HG02588 (cell line): Measurements from ENCODE around the gene FHOD3.
"Not testable (repeated sequence)": the region's sequence is repeated elsewhere in the genome, so short reads cannot be mapped to it uniquely, and the experiment has no call there.

ENCODE experiments used
- ATAC-seq: cut with Tn5 transposase; IDR thresholded peaks from one replicate; pipeline ENCODE4 v1.9.1; 2021; ENCODE audit warnings: mild to moderate bottlenecking, moderate library complexity; ENCODE audit not compliant: unreplicated experiment

FHOD3 gene

DNA sequence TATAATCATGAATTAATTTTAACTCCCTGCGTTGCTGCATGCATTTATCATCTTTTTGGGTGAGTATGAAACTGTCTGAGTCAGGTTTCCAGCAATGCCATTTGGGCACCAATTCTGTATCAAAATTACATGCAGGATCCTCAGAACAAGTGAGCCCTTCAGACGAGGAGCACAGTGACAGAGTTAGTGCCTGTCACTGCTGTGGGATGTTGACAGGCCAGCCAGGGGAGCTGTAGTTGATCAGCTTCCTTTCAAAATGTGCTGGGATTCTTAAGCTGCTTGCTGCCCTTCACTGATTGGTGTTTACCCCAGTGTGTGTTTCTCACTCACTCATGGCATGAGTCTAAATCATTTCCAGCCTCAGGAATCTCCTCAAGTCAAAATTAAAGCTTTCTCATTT is 422.1 kb downstream of the FHOD3 start:
- ATAC-seq, result no peak

DNA sequence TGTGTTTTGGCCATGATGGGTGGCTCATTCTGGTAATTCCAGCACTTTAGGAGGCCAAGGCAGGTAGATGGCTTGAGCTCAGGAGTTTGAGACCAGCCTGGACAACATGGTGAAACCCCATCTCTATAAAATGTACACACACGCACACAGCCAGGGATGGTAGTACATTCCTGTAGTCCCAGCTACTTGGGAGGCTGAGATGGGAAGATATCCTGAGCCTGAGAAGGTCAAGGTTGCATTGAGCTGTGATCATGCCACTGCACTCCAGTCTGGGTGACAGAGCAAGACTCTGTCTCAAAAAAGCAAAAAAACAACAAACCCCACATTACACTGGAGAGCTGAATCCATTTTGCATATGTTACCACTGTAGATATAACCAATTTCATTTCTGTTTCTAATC is 423.8 kb downstream of the FHOD3 start:
- ATAC-seq, result not testable (repeated sequence)

DNA sequence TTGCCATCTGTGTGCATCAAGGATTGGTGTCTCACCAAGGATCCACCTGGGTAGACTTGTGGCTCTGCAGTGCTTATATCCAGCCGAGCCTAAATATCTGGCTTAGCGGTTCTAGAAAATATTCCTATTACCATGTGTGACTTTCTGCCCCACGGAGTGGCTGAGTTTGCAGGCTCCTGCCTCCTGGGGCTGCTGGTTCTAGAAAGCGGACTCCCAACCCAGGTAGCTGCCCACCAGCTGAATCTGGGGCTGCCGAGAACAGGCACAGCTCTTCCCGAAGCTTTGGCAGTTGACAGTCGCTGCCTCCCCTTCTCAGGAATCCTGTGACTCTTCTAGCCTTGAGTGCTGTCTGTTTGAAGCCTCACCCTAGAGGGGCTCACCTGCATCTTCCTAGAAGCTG is 426.7 kb downstream of the FHOD3 start:
- ATAC-seq, result no peak

DNA sequence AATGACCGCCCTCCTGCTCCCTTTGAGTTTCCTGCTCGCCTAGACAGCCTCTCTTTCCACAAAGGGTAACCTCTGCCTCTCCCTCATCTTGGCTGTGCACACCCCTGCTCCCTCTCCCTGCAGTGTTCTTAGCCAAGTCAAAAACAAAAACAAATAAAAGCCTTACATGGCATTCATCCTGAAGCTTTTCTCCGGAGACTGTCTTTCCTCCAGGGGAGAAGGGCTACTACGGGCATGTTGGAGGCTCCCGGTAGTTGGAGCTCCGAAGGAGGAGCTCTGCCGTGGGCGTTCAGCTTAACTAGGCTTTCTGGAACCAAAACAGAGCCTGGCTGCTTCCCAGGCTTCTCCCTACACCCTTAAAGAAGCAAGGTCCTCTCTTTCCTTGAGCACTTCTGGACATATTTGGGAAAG is 427.1 kb downstream of the FHOD3 start:
- ATAC-seq, result no peak

DNA sequence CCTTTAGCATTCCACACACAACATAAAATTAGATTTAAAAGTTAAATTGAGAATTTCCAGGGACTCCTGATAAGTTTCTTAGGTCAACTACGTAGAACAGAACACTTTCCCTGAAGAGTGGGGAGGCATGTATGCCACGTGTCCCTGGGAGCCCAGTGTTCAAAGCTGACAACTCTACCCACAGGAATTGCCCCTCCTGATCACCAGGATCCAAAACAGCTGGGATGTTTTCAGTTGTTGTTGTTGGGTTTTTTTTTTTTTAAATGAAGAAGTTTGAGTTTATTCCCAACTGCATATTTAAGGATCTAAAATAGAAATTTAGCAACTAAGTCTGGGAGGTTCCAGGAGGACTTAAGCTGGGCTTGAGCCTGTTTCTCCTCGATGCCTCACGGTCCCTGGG is 430.8 kb downstream of the FHOD3 start:
- no peak for ATAC-seq

DNA sequence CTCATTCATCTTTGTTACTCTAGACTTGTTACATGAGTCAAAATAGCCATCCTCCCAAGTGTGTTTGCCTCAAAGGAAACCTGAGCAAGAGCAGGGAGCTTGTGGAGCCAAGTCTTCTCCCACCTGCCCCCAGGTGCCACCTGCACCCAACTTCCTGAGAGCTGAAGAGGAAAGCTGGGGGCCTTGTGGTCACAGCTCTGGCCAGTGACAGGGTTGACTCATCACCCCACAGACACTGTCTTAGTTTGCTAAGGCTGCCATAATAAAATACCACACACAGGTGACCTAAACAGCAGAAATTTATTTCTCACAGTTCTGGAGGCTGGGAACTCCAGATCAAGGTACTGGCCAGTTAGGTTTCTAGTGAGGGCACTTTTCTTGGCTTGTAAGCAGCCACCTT is 431.7 kb downstream of the FHOD3 start:
- ATAC-seq, result no peak

DNA sequence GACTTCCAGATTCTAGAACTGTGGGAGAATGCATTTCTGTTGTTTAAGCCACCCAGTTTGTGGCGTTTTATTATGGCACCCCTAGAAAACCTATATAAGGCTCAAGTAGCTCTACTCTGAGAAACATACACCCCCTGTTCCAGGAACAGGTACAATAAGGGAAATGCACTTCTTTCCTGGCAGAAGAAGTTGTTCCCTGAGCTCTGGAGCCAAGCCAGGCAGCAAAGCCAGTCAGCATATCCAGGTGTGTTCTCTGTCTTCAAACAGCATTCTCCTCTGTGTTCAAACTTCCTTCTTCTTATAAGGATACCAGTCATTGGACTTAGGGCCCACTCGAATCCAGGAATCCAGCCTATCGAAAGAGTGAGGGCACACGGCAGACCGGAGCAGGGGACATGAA is 434.8 kb downstream of the FHOD3 start:
- ATAC-seq, result no peak

DNA sequence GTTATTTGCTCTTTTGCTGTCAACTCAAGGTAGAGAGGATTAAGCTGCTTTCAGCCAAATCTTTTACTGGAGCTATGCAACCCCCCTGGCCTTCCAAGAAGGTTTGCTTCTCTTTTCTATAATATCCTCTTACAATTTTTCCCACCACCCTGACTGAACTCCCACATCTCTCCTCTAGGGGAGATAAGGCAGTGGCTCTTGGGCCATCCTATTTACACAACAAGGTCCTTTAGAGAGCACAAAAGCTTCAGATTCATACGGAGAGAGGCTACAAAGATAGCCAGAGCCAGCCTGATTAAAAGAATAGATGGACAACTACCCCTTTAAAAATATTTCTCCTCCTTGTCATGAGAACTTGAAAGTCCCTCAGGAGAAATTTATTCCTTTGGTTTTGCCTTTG is 435.6 kb downstream of the FHOD3 start:
- ATAC-seq, result no peak

DNA sequence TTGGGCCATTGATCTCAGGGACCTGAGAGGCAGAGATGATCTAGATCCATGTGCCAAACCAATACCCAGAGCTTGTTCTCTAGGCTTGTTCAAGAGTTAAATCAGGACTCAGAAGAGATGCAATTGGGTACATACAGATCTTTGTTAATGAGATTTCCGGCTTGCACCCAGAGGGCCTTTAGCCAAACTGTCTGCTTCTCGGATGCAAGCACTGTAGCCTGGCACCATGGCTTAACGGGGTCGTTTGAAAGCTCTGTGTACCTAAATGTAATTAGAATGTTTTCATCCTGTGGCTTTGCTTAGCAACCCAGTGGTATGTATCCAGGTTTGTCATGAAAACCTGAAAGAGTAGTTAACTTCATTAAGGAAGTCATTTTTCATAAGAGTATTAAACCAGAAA is 437.1 kb downstream of the FHOD3 start:
- no peak for ATAC-seq

DNA sequence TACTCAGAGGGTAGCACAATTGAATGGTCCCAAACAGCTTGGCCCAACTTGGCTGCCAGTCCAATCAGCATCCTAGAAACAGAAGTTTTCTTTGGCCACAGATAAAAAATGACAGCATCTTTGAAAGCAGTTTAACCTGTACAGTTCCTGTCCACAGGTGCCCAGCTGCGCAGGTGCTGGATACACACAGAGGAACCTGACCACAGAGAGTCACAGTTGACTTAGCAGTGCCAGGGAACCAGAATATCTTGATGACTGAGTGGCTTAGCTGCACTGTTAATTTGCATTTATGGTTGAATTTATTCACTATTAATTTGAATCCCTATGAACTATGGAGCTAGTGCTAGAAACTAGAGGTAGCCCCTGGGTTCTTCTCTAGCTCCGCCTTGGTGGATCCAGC is 437.6 kb downstream of the FHOD3 start:
- ATAC-seq, result no peak

DNA sequence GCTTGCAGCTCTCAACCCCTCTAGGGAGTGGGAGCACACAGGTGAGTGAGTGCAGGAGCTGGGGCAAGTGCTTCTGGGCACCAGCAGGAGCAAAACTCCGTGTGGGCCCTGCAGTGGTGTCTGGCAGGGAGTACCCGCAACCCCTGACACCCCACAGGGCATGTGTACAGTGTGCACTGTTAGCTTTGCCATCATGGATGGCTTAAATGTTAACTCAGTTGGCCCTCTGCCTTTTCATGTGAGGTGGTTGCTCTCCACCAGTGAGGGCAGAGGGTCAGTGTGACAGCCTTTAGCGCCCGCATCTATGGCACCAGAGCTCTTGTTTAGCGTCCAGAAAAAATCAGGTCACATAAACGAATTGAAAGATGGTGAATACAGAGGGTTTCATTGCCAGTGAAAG is 438.6 kb downstream of the FHOD3 start:
- no peak for ATAC-seq

DNA sequence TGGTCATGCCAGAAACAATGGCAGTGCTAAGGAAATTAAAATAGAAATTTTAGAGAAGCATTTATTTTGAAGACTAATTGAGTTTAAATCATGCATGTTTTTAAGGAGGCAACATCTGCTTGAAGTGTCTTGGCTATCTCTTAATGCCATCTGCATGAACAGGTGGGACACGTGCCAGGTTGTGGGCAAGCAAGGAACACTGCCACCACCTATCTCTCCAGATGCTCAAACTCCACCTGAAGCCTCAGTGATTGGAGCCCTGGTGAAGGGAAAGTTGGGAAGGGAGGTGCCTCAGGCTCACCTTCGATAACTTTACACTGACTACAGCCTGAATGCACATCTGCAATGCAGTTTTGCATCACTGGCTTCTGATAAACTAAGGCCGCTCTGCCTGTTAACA is 439.8 kb downstream of the FHOD3 start:
- ATAC-seq, result no peak

DNA sequence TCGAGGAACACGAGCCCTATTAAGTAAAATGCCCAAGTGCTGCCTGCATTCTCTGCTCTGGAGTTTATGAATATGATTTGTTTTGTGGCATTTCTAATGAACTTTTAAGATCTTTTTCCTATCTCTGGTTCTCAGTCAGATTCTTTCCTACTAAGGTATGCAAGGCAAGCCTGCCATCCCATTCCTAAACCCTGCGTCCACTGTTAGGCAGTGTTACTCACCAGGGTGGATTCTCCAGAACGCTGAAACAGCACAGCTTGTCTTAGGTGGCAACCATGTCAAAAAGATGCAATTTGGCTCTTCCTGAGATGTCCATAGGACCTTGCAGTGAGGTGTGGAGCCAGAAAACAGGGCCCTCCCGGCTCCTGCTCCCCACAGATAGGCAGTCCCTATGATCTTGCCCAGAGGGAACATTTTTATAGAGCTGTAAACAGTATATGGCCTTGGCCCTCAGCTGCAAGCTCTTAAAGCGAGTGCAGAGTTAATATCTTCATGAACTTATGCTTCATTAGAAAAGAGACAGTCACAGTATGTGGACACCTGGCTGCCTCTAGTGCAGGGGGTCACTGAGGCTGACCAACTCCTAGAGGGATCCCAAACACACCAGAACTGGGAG is 446.9 kb downstream of the FHOD3 start:
- ATAC-seq, result no peak

DNA sequence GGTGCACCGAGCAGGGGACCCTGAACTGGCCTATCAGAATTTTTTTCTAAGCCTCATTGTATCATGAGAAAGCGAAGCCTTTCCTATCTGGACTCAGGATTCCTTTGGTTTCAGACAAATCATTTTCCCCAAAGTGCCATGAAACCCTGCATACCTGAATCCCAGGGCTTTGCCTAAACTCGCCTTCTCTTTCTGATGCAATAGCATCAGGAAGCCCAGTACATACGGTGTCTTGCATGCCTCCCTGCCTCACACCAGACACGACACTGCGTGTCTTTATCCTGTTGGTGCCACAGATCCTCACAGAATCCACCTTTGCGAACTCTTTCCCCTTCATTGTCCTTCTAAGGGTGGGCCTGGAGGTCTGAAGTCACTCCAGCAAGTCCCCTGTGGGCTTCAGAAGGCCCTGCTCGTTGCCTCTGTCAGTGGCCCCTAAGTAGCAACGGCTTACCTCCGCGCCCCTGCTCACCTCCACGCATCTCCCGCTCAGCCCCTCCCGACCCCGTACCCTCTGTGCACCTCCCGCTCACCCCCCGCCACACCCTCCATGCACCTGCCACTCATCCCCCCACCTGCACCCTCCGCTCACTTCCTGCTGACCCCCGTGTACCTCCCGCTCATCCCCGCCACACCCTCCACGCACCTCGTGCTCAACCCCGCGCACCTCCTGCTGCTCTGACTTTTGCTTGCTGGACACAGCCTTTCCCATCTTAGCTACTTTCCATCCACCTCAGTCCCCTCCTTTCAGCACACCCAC is 447.9 kb downstream of the FHOD3 start:
- ATAC-seq, result no peak

DNA sequence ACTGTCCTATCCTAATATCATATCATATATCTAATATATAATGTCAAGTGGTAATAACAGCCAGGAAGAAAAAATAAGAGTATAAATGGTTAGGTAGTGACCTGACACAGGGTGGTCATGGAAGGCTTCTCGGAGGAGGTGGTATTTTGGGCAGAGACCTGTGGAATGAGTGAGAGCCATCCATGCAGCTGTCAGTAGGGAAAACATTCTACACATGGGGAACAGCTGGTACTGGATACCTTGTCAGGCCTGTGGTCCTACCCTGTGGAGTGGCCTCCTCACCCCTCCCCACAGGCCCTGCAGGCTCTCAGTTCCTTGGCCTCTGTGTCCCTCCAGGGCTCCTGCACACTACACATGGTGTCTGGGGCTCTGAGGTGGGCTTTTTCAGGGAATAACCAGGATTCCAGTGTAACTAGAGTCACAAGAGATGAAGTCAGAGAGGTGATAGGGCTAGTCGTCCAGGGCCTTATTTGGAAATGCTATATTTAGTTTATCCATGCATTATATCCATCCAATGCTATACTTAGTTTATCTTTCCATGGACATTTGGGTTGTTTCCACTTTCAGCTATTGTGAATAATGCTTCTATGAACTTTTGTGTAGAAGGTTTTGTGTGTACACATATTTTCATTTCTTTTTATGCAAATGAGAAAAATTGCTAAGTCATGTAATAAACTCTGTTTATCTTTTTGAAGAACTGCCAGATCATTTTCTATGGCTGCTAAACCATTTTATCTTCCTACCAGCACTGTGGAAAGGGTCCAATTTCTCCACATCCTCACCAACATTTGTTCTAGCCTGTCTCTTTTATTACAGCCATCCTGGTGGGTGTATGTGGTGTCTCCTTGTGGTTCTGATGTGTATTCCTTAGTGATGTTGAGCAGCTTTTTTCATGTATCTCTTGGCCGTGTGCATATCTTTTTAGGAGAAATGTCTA is 455.7 kb downstream of the FHOD3 start:
- ATAC-seq, result no peak

DNA sequence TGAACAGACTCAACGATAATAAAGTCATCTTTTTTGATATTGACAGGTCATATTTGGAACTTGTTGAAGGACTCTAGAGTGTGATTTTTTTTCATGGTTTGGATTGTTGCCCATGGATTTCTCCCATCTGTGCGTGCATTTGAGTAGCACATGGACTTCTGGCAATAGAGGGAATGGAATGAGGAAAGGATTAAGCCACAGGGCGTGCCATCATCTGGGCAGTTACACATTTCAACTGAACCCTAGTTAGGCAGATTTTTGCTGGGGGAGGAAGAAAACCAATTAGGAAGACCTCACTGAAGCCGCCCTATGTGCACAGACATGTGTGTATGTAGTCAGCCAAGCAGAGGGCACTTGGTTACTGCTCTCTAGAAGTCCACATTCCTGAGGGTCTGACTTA is 458.7 kb downstream of the FHOD3 start:
- no peak for ATAC-seq

DNA sequence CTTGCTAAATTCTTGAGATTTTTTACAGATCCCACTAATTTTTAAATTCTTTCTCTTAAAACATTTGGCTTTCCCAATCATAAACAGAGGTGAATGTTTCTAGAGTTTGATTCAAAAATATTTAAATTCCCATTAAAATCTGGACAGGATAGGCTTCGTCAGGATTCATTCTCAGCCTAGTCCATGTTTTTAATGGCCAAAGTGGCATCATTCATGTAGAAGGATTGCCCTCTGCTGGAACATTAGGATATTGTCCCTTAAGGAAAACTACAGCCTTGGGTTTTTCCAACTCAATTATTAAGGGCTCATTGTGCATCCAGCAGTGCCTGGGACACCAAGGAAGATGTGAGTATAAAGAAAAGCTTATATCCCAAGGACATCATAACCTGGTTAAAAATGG is 459.6 kb downstream of the FHOD3 start:
- ATAC-seq, result no peak

DNA sequence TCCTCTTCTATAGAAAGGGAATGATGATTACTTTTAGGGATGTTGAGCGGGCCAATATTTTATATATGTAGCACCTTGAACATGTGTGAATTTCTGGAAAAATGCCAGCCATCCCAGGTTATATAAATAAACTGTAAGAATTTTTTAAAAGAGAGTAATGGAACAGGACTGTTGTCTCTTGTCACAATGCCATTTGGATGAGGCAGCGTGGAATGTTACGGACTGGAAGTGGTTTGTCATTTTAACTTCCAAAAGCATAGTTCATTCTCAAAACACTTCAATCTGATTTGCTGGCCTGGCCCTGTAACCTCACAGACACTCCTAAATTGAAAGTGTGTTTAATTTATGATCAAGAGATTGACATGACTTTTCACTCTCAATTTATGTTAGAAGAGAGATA is 460.5 kb downstream of the FHOD3 start:
- no peak for ATAC-seq

DNA sequence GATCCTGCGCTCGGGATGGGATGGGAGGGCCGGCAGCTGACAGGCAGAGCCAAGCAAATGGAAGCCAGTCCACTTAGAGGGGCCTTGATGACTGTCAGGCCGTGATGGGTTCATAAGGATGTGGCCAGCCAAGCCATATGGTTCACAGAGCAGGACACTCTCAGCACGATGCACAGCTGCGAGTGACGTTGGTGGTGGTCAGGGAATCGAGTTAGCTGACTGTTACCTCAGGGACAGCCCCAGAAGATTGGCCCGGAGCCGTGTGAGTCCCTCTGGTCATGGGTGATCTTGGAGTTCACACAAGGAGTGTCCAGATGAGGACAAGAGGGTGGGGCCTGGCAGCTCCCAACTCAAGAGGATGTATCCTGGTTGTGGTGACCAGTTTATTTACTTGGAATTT is 461.1 kb downstream of the FHOD3 start:
- no peak for ATAC-seq

DNA sequence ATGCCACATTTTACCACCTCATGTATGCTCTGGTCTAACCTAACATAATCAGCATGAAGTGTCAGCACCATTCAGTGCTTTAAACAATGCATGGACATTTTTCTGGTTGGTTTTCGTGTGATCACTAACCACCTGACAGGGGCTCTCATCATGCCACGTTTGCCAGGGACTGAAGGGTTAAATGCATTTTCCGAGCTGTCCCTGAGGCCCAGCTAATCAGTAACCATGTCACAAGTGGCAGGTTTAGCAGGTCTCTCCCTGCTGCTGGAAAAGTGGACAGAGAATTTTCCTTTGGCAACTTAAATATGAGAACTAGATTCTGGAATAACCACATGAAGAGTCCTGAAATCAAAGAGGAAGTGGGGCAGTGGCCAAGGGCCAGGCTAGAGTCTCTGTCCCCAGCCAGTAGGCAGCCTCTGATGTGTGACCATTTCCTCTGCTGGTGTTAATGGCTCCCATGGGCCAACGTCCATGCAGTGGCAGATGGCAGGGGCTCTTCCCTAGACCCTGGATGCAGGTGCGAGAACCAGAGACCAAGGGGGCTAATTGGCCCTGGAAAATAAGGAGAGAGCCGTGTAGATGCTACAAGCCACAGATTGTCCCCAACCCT is 461.8 kb downstream of the FHOD3 start:
- ATAC-seq, result no peak

DNA sequence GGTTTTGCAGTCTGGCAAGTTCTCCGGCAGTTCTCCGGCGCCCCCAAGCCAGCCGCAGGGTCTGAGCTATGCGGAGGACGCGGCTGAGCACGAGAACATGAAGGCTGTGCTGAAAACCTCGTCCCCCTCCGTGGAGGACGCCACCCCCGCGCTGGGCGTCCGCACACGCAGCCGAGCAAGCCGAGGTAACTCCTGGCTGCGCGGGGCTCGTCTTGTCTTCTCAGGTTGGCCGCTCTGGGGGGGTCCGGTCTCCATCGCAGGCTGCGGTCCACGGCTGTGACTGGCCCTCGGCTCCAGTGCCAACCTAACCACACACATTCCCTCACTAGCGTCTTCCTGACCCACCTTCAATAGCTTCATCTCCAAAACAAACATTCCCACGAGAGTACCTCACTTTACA is 463.1 kb downstream of the FHOD3 start:
- ATAC-seq, result no peak
